ENCODE measurements around the gene LRMDA. TPM values are rescaled to one million over a fixed set of nuclear protein-coding genes. Genes with fewer than 3 reads are reported as not detected.

LRMDA gene
- total and polyA plus RNA-seq, 10 of the 15 experiments (the other 5 are each of a cell fraction or from before 2014, with no cell fraction given), result 0.07 to 0.54 (median 0.29) TPM; not detected in 4

GRCh38 chr10:75645704-75646103, 214.3 kb downstream of the LRMDA start:
- FAIRE-seq, result no peak
- no peak for ATAC-seq
- Histone ChIP-seq H3K27ac (ENCODE audit: control insufficient read depth, insufficient read depth) (no peak overlapping the region), H3K4me2 (ENCODE audit: control insufficient read depth, insufficient read depth) (no peak overlapping the region), H3K9ac (ENCODE audit: control insufficient read depth, insufficient read depth, low read length) (no peak overlapping the region), H3K36me3 (ENCODE audit: control insufficient read depth in 2 of 2, insufficient read depth in 2 of 2, low read length in 1 of 2) (no peaks in the 10 kb centered on the region), H2AFZ (ENCODE audit: control insufficient read depth, low read depth, low read length) (no peak overlapping the region), H3K79me2 (ENCODE audit: control insufficient read depth, insufficient read depth, low read length) (no peaks in the 10 kb centered on the region), H3K4me1 (ENCODE audit: control insufficient read depth, insufficient read depth, low read length) (no peaks in the 10 kb centered on the region), H3K9me3 (replicated peaks; ENCODE audit: control insufficient read depth, insufficient read depth, low read length) (no peaks in the 10 kb centered on the region; the same call in 2 of the 3 replicates), H3K27me3 (replicated peaks in 1 of 2; ENCODE audit: control insufficient read depth in 2 of 2, insufficient read depth in 2 of 2, low read length in 1 of 2) (no peaks in the 10 kb centered on the region; a peak in 1 of 4 replicates), H3K4me3 (no peak overlapping the region), H4K20me1 (ENCODE audit: control insufficient read depth, insufficient read depth) (no peaks in the 10 kb centered on the region)
- WGBS (ENCODE audit: insufficient coverage, insufficient replicate concordance, low lambda C conversion rate, missing lambda C conversion rate), result 40% methylated on average over 1 of the region's 1 CpG
- SMC1A ChIA-PET (ENCODE audit: uncharacterized antibody, unreplicated experiment), result no interaction called here
- no TSS peak for BruUV-seq (replicated peaks)
- POLR2A ChIA-PET, result no interaction called here
- in situ Hi-C loops (cut with MboI), result no loop called here
- TF ChIP-seq PAX5 (IDR thresholded peaks at IDR 0.05; ENCODE audit: borderline replicate concordance, low read depth, low read length) (no peak), HDGF (IDR thresholded peaks at IDR 0.05) (no peak), POLR2AphosphoS2 (IDR thresholded peaks at IDR 0.05; ENCODE audit: low read depth, low read length) (no peak), HDAC2 (IDR thresholded peaks at IDR 0.05) (no peak), BHLHE40 (IDR thresholded peaks at IDR 0.05; ENCODE audit: borderline replicate concordance in 1 of 2, low read depth in 2 of 2, low read length in 1 of 2) (no peak), JUNB (IDR thresholded peaks at IDR 0.05) (no peak), TCF3 (IDR thresholded peaks at IDR 0.05; ENCODE audit: borderline replicate concordance, insufficient read depth, low read depth, low read length) (no peak), TBL1XR1 (IDR thresholded peaks at IDR 0.05; ENCODE audit: low read depth, low read length) (no peak), ZNF207 (IDR thresholded peaks at IDR 0.05; ENCODE audit: borderline replicate concordance) (no peak)
- intact Hi-C loops (cut with micrococcal nuclease; ENCODE audit: unreplicated experiment), result loop anchor here (10.0 kb wide), 1 partner anchor 241 kb away; the partner anchor contains the start of gene ZNF503
- RAD21 ChIA-PET (ENCODE audit: unreplicated experiment), result interaction anchor here (0.5 to 1.3 kb wide), 3 partner anchors 34 to 733 kb away, joined by 4 to 7 read pairs (median 5); no protein-coding TSS in a partner anchor
- DNase-seq (ENCODE audit: low read depth, low spot score), result no peak
- CTCF ChIA-PET, result interaction anchor here (0.6 kb wide), 2 partner anchors 26 to 133 kb away, joined by 3 to 4 read pairs; no protein-coding TSS in a partner anchor

All from GM12878 (cell line).